ACC112 (cell line): Measurements from ENCODE around the gene TGFBR3L.
A peak's percentile ranks its signal among the peaks of the same experiment; 100 is the strongest.

Experiments used
- H2AFZ ChIP-seq: fragments of 200-600 bp; sonication (generic); one replicate; pipeline ENCODE4 v1.6.0; 2017; ENCODE audit warnings: antibody characterized with exemption, low read length; ENCODE audit not compliant: unreplicated experiment
- H3K27ac ChIP-seq: fragments of 200-600 bp; sonication (generic); 2 replicates; pipeline ENCODE4 v1.5.1; 2014; ENCODE audit warnings: low read depth, mild to moderate bottlenecking, antibody characterized with exemption, low read length, moderate library complexity
- H3K27me3 ChIP-seq: fragments of 200-600 bp; sonication (generic); 2 replicates; pipeline ENCODE4 v1.6.1; 2014; ENCODE audit warnings: mild to moderate bottlenecking, antibody characterized with exemption, low read length, moderate library complexity, mixed read lengths; ENCODE audit not compliant: insufficient read depth
- H3K36me3 ChIP-seq: fragments of 200-600 bp; sonication (generic); 2 replicates; pipeline ENCODE4 v1.6.1; 2016; ENCODE audit warnings: mild to moderate bottlenecking, antibody characterized with exemption, low read length, moderate library complexity, mixed read lengths; ENCODE audit not compliant: insufficient read depth
- H3K4me1 ChIP-seq: fragments of 200-600 bp; sonication (generic); one replicate; pipeline ENCODE4 v1.6.1; 2016; ENCODE audit warnings: low read length, mixed read lengths; ENCODE audit not compliant: insufficient read depth, unreplicated experiment, control insufficient read depth
- H3K4me3 ChIP-seq: fragments of 200-600 bp; sonication (generic); 2 replicates; pipeline ENCODE4 v1.5.1; 2014; ENCODE audit warnings: mild to moderate bottlenecking, low read depth, low read length
- H3K79me2 ChIP-seq: fragments of 200-600 bp; sonication (generic); one replicate; pipeline ENCODE4 v1.6.0; 2016; ENCODE audit warnings: low read length; ENCODE audit not compliant: control insufficient read depth, unreplicated experiment, insufficient read depth

TGFBR3L gene

GRCh38 chr19:7871437-7872305 is 43.0 kb upstream of the TGFBR3L start:
- Histone ChIP-seq H3K4me1 (no peaks in the 10 kb centered on the region), H3K79me2 (no peaks in the 10 kb centered on the region), H3K27me3 (peaks cover 23% of the 10 kb centered on the region), H3K27ac (no peak overlapping the region), H3K36me3 (no peaks in the 10 kb centered on the region), H2AFZ (no peak overlapping the region), H3K4me3 (peak overlapping the region; percentile 66)

- Histone ChIP-seq H3K27me3 (peaks cover 23% of the 10 kb centered on the region), H3K4me3 (no peak overlapping the region), H3K79me2 (no peaks in the 10 kb centered on the region), H3K36me3 (no peaks in the 10 kb centered on the region), H3K27ac (no peak overlapping the region), H3K4me1 (no peaks in the 10 kb centered on the region), H2AFZ (no peak overlapping the region)
These were observed 42.1 kb upstream of the TGFBR3L start for GRCh38 chr19:7872306-7873204.

DNA sequence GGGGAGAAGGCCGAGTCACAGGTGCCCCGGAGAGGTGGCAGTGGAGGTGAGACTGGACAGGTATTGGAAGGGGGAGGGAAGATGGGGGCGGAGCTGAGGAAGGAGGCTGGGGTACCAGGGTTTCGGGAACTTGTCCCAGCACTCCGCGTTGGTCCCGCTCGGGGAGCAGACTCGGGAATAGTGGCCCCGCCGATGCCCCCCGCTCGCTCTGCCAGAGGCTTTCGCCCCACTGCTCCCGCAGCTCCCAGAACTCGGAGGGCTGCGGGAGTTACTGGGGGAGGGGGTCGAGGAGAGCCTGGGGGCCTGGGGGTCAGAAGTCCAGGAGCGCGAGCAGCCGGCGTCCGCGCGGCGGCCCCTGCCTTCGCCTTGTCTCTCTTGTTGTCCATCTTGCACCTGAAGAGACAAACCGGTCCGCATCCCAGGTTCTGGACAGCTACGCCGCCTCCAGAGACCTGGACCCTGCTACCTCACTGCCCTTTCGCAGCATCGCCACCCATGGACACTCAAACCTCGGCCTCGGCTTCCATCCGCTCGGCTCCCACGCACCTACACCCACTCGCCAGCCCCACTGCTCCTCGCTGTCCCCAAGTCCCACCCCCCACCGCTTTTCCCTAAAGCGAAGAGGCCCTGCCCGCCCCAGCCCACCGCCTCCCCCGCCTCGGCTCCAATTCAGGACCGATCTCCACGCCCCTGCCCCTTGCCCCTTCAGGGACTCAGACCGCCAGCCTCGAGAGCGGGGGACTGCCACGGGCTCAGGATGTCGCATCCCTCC is 41.1 kb upstream of the TGFBR3L start:
- Histone ChIP-seq H2AFZ (no peak overlapping the region), H3K4me1 (no peaks in the 10 kb centered on the region), H3K79me2 (no peaks in the 10 kb centered on the region), H3K36me3 (no peaks in the 10 kb centered on the region), H3K27me3 (peaks cover 23% of the 10 kb centered on the region), H3K4me3 (no peak overlapping the region), H3K27ac (no peak overlapping the region)

GRCh38 chr19:7874076-7874896 is 40.3 kb upstream of the TGFBR3L start, which contains the start of gene PRR36:
Gene PRR36, minus strand, starts transcription at chr19:7874390. Its CDS starts 701 bp downstream, at chr19:7873689.
- Histone ChIP-seq H3K27ac (no peak within 1 kb of the TSS), H2AFZ (no peak within 1 kb of the TSS), H3K36me3 (no peaks in the 10 kb centered on the region), H3K79me2 (no peaks in the 10 kb centered on the region), H3K4me1 (no peaks in the 10 kb centered on the region), H3K27me3 (peaks cover 23% of the 10 kb centered on the region), H3K4me3 (no peak within 1 kb of the TSS)

GRCh38 chr19:7874897-7875273 is 39.7 kb upstream of the TGFBR3L start:
- Histone ChIP-seq H2AFZ (no peak overlapping the region), H3K36me3 (no peaks in the 10 kb centered on the region), H3K4me3 (no peak overlapping the region), H3K27ac (no peak overlapping the region), H3K79me2 (no peaks in the 10 kb centered on the region), H3K27me3 (peaks cover 23% of the 10 kb centered on the region), H3K4me1 (no peaks in the 10 kb centered on the region)

GRCh38 chr19:7877249-7877836 is 37.3 kb upstream of the TGFBR3L start:
- H3K4me1 ChIP-seq: no peaks in the 10 kb centered on the region
- H3K4me3 ChIP-seq: no peak overlapping the region
- no peak overlapping the region for H2AFZ ChIP-seq
- H3K27me3 ChIP-seq: peaks cover 23% of the 10 kb centered on the region
- no peaks in the 10 kb centered on the region for H3K79me2 ChIP-seq
- H3K36me3 ChIP-seq: no peaks in the 10 kb centered on the region
- H3K27ac ChIP-seq: no peak overlapping the region

GRCh38 chr19:7879111-7879807 is 35.4 kb upstream of the TGFBR3L start:
- no peaks in the 10 kb centered on the region for H3K4me1 ChIP-seq
- H3K4me3 ChIP-seq: no peak overlapping the region
- no peak overlapping the region for H2AFZ ChIP-seq

DNA sequence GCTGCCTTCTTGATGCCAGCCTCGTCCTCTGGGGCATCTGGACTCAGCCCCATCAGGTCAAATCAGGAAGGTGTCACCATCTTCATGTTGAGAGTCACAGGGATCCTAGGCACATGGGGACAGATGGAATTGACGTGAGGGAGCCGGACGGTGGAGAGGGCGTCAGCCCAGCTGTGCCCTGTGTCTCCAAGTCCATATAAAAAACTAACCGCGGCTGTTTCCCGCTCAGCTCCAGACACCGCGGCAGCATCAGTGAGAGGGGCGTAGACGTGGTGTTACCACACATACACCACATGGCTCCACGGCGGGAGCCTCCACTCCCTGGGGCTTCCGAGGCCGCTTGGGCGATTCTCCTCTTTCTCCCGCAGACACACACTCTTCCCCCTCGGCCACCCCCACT is 34.8 kb upstream of the TGFBR3L start:
- no peak overlapping the region for H3K4me3 ChIP-seq
- no peak overlapping the region for H3K27ac ChIP-seq
- no peak overlapping the region for H2AFZ ChIP-seq

More at GRCh38 chr19:7879111-7879807, 35.4 kb upstream of the TGFBR3L start:
- Histone ChIP-seq H3K27me3 (peaks cover 7% of the 10 kb centered on the region), H3K27ac (no peak overlapping the region), H3K79me2 (no peaks in the 10 kb centered on the region), H3K36me3 (no peaks in the 10 kb centered on the region)

DNA sequence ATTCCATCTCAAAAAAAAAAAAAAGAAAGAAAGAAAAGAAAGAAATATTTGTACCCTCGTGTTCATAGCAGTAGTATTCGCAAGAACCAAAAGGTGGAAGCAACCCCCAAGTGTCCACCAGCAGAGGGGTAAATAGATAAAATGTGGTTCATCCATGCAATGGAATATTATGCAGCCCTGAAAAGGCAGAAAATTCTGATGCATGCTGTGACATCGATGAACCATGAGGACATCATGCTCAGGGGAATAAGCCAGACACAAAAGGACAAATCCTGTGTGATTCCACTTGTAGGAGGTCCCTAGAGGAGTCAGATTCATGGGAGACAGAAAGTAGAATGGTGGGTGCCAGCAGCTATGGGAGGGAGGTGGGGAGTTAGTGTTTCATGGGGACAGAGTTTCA is 32.7 kb upstream of the TGFBR3L start:
- Histone ChIP-seq H3K4me1 (no peaks in the 10 kb centered on the region), H3K27ac (no peak overlapping the region), H3K4me3 (no peak overlapping the region), H2AFZ (no peak overlapping the region), H3K79me2 (no peaks in the 10 kb centered on the region), H3K36me3 (no peaks in the 10 kb centered on the region), H3K27me3 (no peaks in the 10 kb centered on the region)

More for the DNA sequence above, 34.8 kb upstream of the TGFBR3L start:
- Histone ChIP-seq H3K4me1 (no peaks in the 10 kb centered on the region), H3K27me3 (peaks cover 2% of the 10 kb centered on the region), H3K36me3 (no peaks in the 10 kb centered on the region), H3K79me2 (no peaks in the 10 kb centered on the region)
